ENCODE measurements around the gene N4BP2L1. TPM values are rescaled to one million over a fixed set of nuclear protein-coding genes. Genes with fewer than 3 reads are reported as not detected.

Gene N4BP2L1
- total and polyA plus RNA-seq, 4 donors = 11.0 to 64.6 (median 26.5) TPM

DNA sequence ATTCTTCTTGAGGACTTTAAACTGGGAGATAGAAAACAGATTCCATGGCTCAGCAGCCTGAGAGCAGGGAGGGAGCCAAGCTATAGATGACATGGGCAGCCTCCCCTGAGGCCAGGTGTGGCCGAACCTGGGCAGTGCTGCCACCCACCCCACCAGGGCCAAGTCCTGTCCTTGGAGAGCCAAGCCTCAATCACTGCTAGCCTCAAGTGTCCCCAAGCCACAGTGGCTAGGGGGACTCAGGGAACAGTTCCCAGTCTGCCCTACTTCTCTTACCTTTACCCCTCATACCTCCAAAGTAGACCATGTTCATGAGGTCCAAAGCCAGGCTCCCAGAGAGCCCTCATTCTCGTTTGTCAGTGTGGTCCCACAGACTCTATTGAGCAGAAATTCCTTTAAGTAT, 8.1 kb downstream of the N4BP2L1 start:
- TF ChIP-seq JUND (IDR thresholded peaks at IDR 0.05) = no peak
- no peak for TF ChIP-seq RAD21 (IDR thresholded peaks at IDR 0.05)
- TF ChIP-seq SP1 (IDR thresholded peaks at IDR 0.05) = no peak
- H3K27me3 ChIP-seq (ENCODE audit: control insufficient read depth in 4 of 4, insufficient read depth in 4 of 4, low read length in 3 of 4) = no peaks in the 10 kb centered on the region
- H3K4me3 ChIP-seq (ENCODE audit: low read depth in 1 of 3, low read length in 3 of 3) = no peak overlapping the region
- peaks cover 16 to 57% (median 36%) of the 10 kb centered on the region in 4 donors for H3K4me1 ChIP-seq (ENCODE audit: control insufficient read depth in 4 of 4, insufficient read depth in 4 of 4, low read length in 3 of 4)
- H3K27ac ChIP-seq (ENCODE audit: low read depth in 1 of 2, low read length in 2 of 2) = no peak overlapping the region
- no peak for DNase-seq (ENCODE audit: low spot score)
- H3K36me3 ChIP-seq (ENCODE audit: control insufficient read depth in 4 of 4, insufficient read depth in 3 of 4, low read depth in 1 of 4, low read length in 3 of 4) = peaks cover 0 to 13% (median 8%) of the 10 kb centered on the region in 4 donors
- no peaks in the 10 kb centered on the region for H3K9me3 ChIP-seq (ENCODE audit: control insufficient read depth in 4 of 4, low read length in 3 of 4)
- no peak overlapping the region for H3K9ac ChIP-seq (ENCODE audit: low read depth in 1 of 2, low read length in 2 of 2)
- 91% methylated on average over 2 of the region's 2 CpGs for WGBS

DNA sequence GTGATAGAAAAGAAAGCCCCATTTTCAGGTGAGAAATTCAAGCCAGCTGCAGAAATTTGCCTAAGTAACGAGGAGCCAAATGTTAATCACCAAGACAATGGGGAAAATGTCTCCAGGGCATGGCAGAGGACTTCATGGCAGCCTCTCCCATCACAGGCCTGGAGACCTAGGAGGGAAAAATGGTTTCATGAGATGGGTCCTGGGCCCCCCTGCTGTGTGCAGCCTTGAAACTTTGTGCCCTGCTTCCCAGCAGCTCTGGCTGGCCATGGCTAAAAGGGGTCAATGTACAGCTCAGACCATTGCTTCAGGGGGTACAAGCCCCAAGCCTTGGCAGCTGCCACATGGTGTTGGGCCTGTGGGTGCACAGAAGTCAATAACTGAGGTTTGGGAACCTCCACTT, 9.9 kb downstream of the N4BP2L1 start:
- H3K9me3 ChIP-seq (ENCODE audit: control insufficient read depth in 4 of 4, low read length in 3 of 4) = no peaks in the 10 kb centered on the region

More for the DNA sequence above, 9.9 kb downstream of the N4BP2L1 start:
- Histone ChIP-seq H3K9ac (ENCODE audit: low read depth in 1 of 2, low read length in 2 of 2) (no peak overlapping the region), H3K27ac (ENCODE audit: low read depth in 1 of 2, low read length in 2 of 2) (no peak overlapping the region), H3K27me3 (ENCODE audit: control insufficient read depth in 4 of 4, insufficient read depth in 4 of 4, low read length in 3 of 4) (no peaks in the 10 kb centered on the region), H3K36me3 (ENCODE audit: control insufficient read depth in 4 of 4, insufficient read depth in 3 of 4, low read depth in 1 of 4, low read length in 3 of 4) (peaks cover 0 to 11% (median 5%) of the 10 kb centered on the region in 4 donors), H3K4me1 (ENCODE audit: control insufficient read depth in 4 of 4, insufficient read depth in 4 of 4, low read length in 3 of 4) (peaks cover 13 to 52% (median 32%) of the 10 kb centered on the region in 4 donors), H3K4me3 (ENCODE audit: low read depth in 1 of 3, low read length in 3 of 3) (no peak overlapping the region)
- no peak for DNase-seq (ENCODE audit: low spot score)
- no peak for TF ChIP-seq YY1 (IDR thresholded peaks at IDR 0.05)
- TF ChIP-seq TAF1 (conservative IDR thresholded peaks at IDR 0.05) = no peak
- TF ChIP-seq RXRA (IDR thresholded peaks at IDR 0.05) = no peak
- TF ChIP-seq HNF4A (conservative IDR thresholded peaks at IDR 0.05) = no peak
- TF ChIP-seq, protein P1, sequence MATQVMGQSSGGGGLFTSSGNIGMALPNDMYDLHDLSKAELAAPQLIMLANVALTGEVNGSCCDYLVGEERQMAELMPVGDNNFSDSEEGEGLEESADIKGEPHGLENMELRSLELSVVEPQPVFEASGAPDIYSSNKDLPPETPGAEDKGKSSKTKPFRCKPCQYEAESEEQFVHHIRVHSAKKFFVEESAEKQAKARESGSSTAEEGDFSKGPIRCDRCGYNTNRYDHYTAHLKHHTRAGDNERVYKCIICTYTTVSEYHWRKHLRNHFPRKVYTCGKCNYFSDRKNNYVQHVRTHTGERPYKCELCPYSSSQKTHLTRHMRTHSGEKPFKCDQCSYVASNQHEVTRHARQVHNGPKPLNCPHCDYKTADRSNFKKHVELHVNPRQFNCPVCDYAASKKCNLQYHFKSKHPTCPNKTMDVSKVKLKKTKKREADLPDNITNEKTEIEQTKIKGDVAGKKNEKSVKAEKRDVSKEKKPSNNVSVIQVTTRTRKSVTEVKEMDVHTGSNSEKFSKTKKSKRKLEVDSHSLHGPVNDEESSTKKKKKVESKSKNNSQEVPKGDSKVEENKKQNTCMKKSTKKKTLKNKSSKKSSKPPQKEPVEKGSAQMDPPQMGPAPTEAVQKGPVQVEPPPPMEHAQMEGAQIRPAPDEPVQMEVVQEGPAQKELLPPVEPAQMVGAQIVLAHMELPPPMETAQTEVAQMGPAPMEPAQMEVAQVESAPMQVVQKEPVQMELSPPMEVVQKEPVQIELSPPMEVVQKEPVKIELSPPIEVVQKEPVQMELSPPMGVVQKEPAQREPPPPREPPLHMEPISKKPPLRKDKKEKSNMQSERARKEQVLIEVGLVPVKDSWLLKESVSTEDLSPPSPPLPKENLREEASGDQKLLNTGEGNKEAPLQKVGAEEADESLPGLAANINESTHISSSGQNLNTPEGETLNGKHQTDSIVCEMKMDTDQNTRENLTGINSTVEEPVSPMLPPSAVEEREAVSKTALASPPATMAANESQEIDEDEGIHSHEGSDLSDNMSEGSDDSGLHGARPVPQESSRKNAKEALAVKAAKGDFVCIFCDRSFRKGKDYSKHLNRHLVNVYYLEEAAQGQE (IDR thresholded peaks at IDR 0.05) = no peak
- no peak for TF ChIP-seq HNF4G (IDR thresholded peaks at IDR 0.05)
- TF ChIP-seq, protein P2, sequence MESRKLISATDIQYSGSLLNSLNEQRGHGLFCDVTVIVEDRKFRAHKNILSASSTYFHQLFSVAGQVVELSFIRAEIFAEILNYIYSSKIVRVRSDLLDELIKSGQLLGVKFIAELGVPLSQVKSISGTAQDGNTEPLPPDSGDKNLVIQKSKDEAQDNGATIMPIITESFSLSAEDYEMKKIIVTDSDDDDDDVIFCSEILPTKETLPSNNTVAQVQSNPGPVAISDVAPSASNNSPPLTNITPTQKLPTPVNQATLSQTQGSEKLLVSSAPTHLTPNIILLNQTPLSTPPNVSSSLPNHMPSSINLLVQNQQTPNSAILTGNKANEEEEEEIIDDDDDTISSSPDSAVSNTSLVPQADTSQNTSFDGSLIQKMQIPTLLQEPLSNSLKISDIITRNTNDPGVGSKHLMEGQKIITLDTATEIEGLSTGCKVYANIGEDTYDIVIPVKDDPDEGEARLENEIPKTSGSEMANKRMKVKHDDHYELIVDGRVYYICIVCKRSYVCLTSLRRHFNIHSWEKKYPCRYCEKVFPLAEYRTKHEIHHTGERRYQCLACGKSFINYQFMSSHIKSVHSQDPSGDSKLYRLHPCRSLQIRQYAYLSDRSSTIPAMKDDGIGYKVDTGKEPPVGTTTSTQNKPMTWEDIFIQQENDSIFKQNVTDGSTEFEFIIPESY (IDR thresholded peaks at IDR 0.05) = no peak
- no peak for TF ChIP-seq FOXA1 (IDR thresholded peaks at IDR 0.05)
- TF ChIP-seq, protein P3, sequence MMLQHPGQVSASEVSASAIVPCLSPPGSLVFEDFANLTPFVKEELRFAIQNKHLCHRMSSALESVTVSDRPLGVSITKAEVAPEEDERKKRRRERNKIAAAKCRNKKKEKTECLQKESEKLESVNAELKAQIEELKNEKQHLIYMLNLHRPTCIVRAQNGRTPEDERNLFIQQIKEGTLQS (IDR thresholded peaks at IDR 0.05) = no peak
- no peak for TF ChIP-seq SP1 (IDR thresholded peaks at IDR 0.05)
- no peak for TF ChIP-seq NR2F2 (IDR thresholded peaks at IDR 0.05)
- no peak for TF ChIP-seq RAD21 (IDR thresholded peaks at IDR 0.05)
- TF ChIP-seq, protein P4, sequence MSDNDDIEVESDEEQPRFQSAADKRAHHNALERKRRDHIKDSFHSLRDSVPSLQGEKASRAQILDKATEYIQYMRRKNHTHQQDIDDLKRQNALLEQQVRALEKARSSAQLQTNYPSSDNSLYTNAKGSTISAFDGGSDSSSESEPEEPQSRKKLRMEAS (IDR thresholded peaks at IDR 0.05) = no peak
- TF ChIP-seq, protein P5, sequence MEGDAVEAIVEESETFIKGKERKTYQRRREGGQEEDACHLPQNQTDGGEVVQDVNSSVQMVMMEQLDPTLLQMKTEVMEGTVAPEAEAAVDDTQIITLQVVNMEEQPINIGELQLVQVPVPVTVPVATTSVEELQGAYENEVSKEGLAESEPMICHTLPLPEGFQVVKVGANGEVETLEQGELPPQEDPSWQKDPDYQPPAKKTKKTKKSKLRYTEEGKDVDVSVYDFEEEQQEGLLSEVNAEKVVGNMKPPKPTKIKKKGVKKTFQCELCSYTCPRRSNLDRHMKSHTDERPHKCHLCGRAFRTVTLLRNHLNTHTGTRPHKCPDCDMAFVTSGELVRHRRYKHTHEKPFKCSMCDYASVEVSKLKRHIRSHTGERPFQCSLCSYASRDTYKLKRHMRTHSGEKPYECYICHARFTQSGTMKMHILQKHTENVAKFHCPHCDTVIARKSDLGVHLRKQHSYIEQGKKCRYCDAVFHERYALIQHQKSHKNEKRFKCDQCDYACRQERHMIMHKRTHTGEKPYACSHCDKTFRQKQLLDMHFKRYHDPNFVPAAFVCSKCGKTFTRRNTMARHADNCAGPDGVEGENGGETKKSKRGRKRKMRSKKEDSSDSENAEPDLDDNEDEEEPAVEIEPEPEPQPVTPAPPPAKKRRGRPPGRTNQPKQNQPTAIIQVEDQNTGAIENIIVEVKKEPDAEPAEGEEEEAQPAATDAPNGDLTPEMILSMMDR (IDR thresholded peaks at IDR 0.05; ENCODE audit: low read depth, low read length, missing input control) = no peak
- TF ChIP-seq GABPA (IDR thresholded peaks at IDR 0.05 in 1 of 2, conservative IDR thresholded peaks at IDR 0.05 in 1 of 2) = no peak
- WGBS = 94% methylated on average over 1 of the region's 1 CpG
